A673 (cell line): ENCODE data around the gene SEC31A.

Experiments used
- CTCF ChIP-seq: fragments of 300-800, 200-600 bp; sonication (generic); conservative IDR thresholded peaks from 2 replicates; pipeline ENCODE4 v1.5.1; 2017; ENCODE audit warnings: low read depth, mild to moderate bottlenecking, antibody characterized with exemption, low read length, moderate library complexity, mixed read lengths
- EZH2 ChIP-seq: fragments of 200-600 bp; sonication (generic); IDR thresholded peaks from 2 replicates; pipeline ENCODE4 v1.6.1; 2017; ENCODE audit warnings: borderline replicate concordance, low read depth, mild to moderate bottlenecking, mixed read lengths, antibody characterized with exemption, low read length; ENCODE audit not compliant: poor library complexity, severe bottlenecking

- TF ChIP-seq CTCF (no peak), EZH2 (no peak)
Observed at GRCh38 chr4:82891707-82892466, 934 bp upstream of the SEC31A start.
